Nephron progenitor cell (in vitro differentiated cells): Measurements from ENCODE around the gene GTF2F2.

Experiments used
- DNase-seq: peaks from one replicate; pipeline ENCODE4 v3.0.0; 2021
- H3K27ac Mint-ChIP-seq: 2 replicates; pipeline ENCODE4 v1.8.0; 2021; ENCODE audit warnings: mild to moderate bottlenecking, moderate library complexity, mixed read lengths
- H3K27me3 Mint-ChIP-seq: 2 replicates; pipeline ENCODE4 v1.8.0; 2021; ENCODE audit warnings: mild to moderate bottlenecking, low read depth, mixed read lengths; ENCODE audit not compliant: poor library complexity
- H3K36me3 Mint-ChIP-seq: 2 replicates; pipeline ENCODE4 v1.8.0; 2021; ENCODE audit warnings: low read depth, mixed read lengths
- H3K4me1 Mint-ChIP-seq: 2 replicates; pipeline ENCODE4 v1.8.0; 2021; ENCODE audit warnings: mixed read lengths
- H3K4me3 Mint-ChIP-seq: 2 replicates; pipeline ENCODE4 v1.8.0; 2021; ENCODE audit warnings: mild to moderate bottlenecking, moderate library complexity, mixed read lengths
- H3K9me3 Mint-ChIP-seq: 2 replicates; pipeline ENCODE4 v1.8.0; 2021; ENCODE audit warnings: mild to moderate bottlenecking, moderate library complexity, mixed read lengths
- TF ChIP-seq, protein P1 (sequence below): fragments of 200-600 bp; sonication (generic); IDR thresholded peaks from 2 replicates; pipeline ENCODE4 v1.5.0; 2021; ENCODE audit warnings: antibody characterized with exemption

The GTF2F2 gene

DNA sequence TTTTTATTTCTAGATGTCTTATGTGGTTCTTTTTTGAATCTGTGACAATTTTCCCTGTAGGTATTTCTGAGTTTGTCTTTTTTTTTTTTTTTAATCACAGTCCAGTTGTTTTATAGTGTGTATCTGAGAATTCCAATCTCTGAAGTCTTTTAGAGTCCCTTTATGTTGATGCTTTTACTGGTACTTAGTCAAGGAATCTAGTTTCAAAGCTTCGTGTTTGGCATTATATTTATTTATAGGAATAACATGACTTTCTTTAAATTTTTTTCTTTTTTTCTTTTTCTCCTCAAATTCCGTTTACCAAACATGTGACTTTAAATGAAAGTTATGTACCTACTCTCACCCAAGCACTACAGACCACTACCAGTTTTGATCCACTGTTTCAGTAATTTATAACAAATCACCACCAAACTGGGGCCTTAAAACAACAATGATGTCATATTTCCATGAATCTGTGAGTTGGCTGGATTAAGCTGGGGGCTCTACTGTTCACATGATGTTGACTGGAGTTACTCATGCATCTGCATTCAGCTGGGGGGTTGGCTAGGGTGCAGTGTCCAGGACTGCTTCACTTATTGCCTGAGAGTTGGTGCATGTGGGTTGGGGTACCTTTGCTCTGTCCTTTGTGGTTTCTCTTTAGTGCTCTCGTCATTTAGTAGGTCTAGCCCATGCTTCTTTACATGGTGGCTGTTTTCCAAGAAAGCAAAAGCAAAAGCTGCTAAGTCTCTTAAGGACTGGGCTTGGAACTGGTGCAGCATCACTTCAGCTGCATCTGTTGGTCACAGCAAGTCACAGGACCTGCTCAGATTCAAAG is 58.2 kb downstream of the GTF2F2 start:
- Mint-ChIP-seq H3K9me3 (no peaks in the 10 kb centered on the region), H3K27me3 (no peaks in the 10 kb centered on the region), H3K4me1 (peaks cover 19% of the 10 kb centered on the region), H3K27ac (peak overlapping the region; percentile 67), H3K36me3 (peaks cover 41% of the 10 kb centered on the region), H3K4me3 (no peak overlapping the region)
- TF ChIP-seq, protein P1, sequence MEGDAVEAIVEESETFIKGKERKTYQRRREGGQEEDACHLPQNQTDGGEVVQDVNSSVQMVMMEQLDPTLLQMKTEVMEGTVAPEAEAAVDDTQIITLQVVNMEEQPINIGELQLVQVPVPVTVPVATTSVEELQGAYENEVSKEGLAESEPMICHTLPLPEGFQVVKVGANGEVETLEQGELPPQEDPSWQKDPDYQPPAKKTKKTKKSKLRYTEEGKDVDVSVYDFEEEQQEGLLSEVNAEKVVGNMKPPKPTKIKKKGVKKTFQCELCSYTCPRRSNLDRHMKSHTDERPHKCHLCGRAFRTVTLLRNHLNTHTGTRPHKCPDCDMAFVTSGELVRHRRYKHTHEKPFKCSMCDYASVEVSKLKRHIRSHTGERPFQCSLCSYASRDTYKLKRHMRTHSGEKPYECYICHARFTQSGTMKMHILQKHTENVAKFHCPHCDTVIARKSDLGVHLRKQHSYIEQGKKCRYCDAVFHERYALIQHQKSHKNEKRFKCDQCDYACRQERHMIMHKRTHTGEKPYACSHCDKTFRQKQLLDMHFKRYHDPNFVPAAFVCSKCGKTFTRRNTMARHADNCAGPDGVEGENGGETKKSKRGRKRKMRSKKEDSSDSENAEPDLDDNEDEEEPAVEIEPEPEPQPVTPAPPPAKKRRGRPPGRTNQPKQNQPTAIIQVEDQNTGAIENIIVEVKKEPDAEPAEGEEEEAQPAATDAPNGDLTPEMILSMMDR: no peak
- no peak for DNase-seq

DNA sequence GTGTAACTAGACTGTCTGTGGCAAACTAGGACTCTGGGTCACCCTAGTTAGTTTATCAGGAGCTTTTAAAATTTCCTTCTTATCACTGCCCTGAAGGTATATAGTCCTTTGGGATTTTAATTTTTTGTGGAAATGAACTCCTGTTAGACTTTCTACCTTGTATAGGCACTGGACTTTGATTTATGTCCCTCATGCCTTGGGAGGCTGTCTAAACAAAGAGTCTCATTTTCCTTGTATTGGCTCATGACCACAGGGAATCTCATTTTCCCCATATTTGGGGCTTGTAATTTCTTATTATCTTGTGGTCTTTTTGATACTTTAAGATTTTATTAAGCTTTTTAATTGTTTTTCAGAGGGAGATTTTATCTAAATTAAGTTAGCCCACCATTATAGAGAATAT is 59.1 kb downstream of the GTF2F2 start:
- Mint-ChIP-seq H3K4me1 (peaks cover 19% of the 10 kb centered on the region), H3K4me3 (no peak overlapping the region), H3K27ac (no peak overlapping the region), H3K36me3 (peaks cover 39% of the 10 kb centered on the region), H3K9me3 (no peaks in the 10 kb centered on the region), H3K27me3 (no peaks in the 10 kb centered on the region)
- no peak for DNase-seq
- TF ChIP-seq, protein P1: no peak

DNA sequence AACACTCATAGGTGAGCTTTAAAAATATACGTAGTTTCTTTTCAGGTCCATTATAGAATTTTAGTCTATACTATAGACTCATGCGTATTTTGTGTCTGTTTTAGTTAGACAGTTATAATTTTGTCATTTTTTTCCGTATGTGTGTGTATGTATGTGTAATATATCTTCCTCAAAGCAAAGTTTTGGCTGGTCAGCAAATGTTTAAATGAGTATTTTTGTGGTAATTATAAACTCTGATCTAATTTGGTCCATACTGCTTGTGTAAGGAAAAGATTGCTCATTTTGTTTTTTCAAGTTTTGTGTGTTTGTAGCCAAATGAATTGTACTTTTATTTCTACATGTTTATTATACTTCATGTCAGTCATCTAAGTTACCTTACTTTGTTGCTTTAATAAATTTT is 60.0 kb downstream of the GTF2F2 start:
- Mint-ChIP-seq H3K27ac (no peak overlapping the region), H3K27me3 (no peaks in the 10 kb centered on the region), H3K9me3 (no peaks in the 10 kb centered on the region), H3K4me1 (peaks cover 19% of the 10 kb centered on the region), H3K4me3 (no peak overlapping the region), H3K36me3 (peaks cover 30% of the 10 kb centered on the region)
- DNase-seq: no peak
- TF ChIP-seq, protein P1: no peak

- Mint-ChIP-seq H3K4me1 (peaks cover 19% of the 10 kb centered on the region), H3K36me3 (peaks cover 31% of the 10 kb centered on the region)
These were observed 60.6 kb downstream of the GTF2F2 start for GRCh38 chr13:45180713-45181601.

DNA sequence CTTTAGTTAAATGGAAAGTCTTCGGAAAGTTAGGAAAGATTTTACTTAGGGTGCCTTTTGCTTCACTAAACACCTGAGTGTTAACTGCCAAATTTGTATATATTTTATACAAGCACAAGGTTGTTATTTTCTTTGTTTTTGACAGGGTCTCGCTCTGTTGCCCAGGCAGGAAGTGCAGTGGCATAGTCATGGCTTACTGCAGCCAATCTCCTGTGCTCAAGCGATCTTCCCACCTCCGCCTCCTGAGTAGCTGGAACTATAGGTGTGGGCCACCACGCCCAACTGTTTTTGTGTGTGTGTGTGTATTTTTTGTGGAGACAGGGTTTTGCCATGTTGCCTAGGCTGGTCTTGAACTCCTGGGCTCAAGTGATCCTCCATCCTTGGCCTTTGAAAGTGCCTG is 64.4 kb downstream of the GTF2F2 start:
- no peaks in the 10 kb centered on the region for H3K27me3 Mint-ChIP-seq
- no peak for DNase-seq
- TF ChIP-seq, protein P1: no peak
- peaks cover under 1% of the 10 kb centered on the region for H3K4me1 Mint-ChIP-seq
- H3K4me3 Mint-ChIP-seq: no peak overlapping the region
- H3K9me3 Mint-ChIP-seq: peaks cover 3% of the 10 kb centered on the region
- no peak overlapping the region for H3K27ac Mint-ChIP-seq
- H3K36me3 Mint-ChIP-seq: peaks cover 47% of the 10 kb centered on the region

More at GRCh38 chr13:45180713-45181601, 60.6 kb downstream of the GTF2F2 start:
- no peak overlapping the region for H3K27ac Mint-ChIP-seq
- H3K27me3 Mint-ChIP-seq: no peaks in the 10 kb centered on the region
- TF ChIP-seq, protein P1: no peak
- H3K4me3 Mint-ChIP-seq: no peak overlapping the region
- no peak for DNase-seq
- no peaks in the 10 kb centered on the region for H3K9me3 Mint-ChIP-seq
